GM21360 (cell line): ENCODE measurements around the gene BICD2.
"Not testable (repeated sequence)": the region's sequence is repeated elsewhere in the genome, so short reads cannot be mapped to it uniquely, and the experiment has no call there.

Source experiments
- ATAC-seq: cut with Tn5 transposase; IDR thresholded peaks from one replicate; pipeline ENCODE4 v1.9.1; 2021; ENCODE audit warnings: mild to moderate bottlenecking, moderate library complexity; ENCODE audit not compliant: unreplicated experiment

BICD2 gene

GRCh38 chr9:92764381-92764987, at the start of gene BICD2:
BICD2 (minus strand) TSS chr9:92764833; CDS start chr9:92764744, 89 bp downstream.
- peak; percentile 92 for ATAC-seq

- not testable (repeated sequence) for ATAC-seq
Observed at GRCh38 chr9:92809629-92810326, 45.1 kb upstream of the BICD2 start.

- peak; percentile 37 for ATAC-seq
Observed at GRCh38 chr9:92808726-92809451, 44.3 kb upstream of the BICD2 start.

- ATAC-seq, result peak; percentile 17
Observed at GRCh38 chr9:92807757-92808725, 43.4 kb upstream of the BICD2 start.

GRCh38 chr9:92807031-92807756, 42.6 kb upstream of the BICD2 start:
- no peak for ATAC-seq

- ATAC-seq, result no peak
Observed at GRCh38 chr9:92804727-92805126, 40.1 kb upstream of the BICD2 start.

GRCh38 chr9:92798358-92798757, 33.7 kb upstream of the BICD2 start:
- ATAC-seq, result no peak

GRCh38 chr9:92796337-92796804, 31.7 kb upstream of the BICD2 start:
- not testable (repeated sequence) for ATAC-seq

GRCh38 chr9:92795598-92796336, 31.1 kb upstream of the BICD2 start:
- ATAC-seq, result no peak

GRCh38 chr9:92795000-92795399, 30.4 kb upstream of the BICD2 start:
- ATAC-seq, result no peak

GRCh38 chr9:92794426-92794825, 29.8 kb upstream of the BICD2 start:
- no peak for ATAC-seq

- ATAC-seq, result peak; percentile 55
Observed at GRCh38 chr9:92790542-92791527, 26.2 kb upstream of the BICD2 start.

- ATAC-seq, result no peak
Observed at GRCh38 chr9:92786298-92786697, 21.7 kb upstream of the BICD2 start.

- ATAC-seq, result no peak
Observed at GRCh38 chr9:92781899-92782298, 17.3 kb upstream of the BICD2 start.

- ATAC-seq, result no peak
Observed at GRCh38 chr9:92780206-92780605, 15.6 kb upstream of the BICD2 start.

GRCh38 chr9:92775466-92775865, 10.8 kb upstream of the BICD2 start:
- no peak for ATAC-seq

- ATAC-seq, result no peak
Observed at GRCh38 chr9:92774274-92774673, 9.6 kb upstream of the BICD2 start.

- no peak for ATAC-seq
Observed at GRCh38 chr9:92773810-92774209, 9.2 kb upstream of the BICD2 start.
